Endodermal cell (in vitro differentiated cells): Measurements from ENCODE around the gene SLC39A9. TPM values are rescaled to one million over a fixed set of nuclear protein-coding genes. Genes with fewer than 3 reads are reported as not detected.

Experiments
- DNase-seq: peaks from one replicate; pipeline ENCODE4 v3.0.0-alpha.2; 2017
- H3K27ac ChIP-seq: 2 replicates; pipeline ENCODE4 v1.5.1; 2013; ENCODE audit warnings: mild to moderate bottlenecking, low read depth, low read length, moderate library complexity
- H3K27me3 ChIP-seq: 2 replicates; pipeline ENCODE4 v1.6.1; 2013; ENCODE audit warnings: mild to moderate bottlenecking, low read length, moderate library complexity; ENCODE audit not compliant: insufficient read depth, control insufficient read depth, poor library complexity, severe bottlenecking
- H3K36me3 ChIP-seq: 2 replicates; pipeline ENCODE4 v1.7.0; 2013; ENCODE audit warnings: mild to moderate bottlenecking, low read length, moderate library complexity; ENCODE audit not compliant: control insufficient read depth, insufficient read depth
- H3K4me1 ChIP-seq: one replicate; pipeline ENCODE4 v1.7.0; 2013; ENCODE audit warnings: low read length; ENCODE audit not compliant: control insufficient read depth, insufficient read depth
- H3K4me3 ChIP-seq: 2 replicates; pipeline ENCODE4 v1.5.1; 2013; ENCODE audit warnings: mild to moderate bottlenecking, low read length, moderate library complexity
- H3K9ac ChIP-seq: 2 replicates; pipeline ENCODE4 v1.6.1; 2013; ENCODE audit warnings: mild to moderate bottlenecking, low read length, moderate library complexity; ENCODE audit not compliant: poor library complexity, severe bottlenecking; ENCODE audit errors: extremely low read depth
- H3K9me3 ChIP-seq: 2 replicates; pipeline ENCODE4 v1.6.1; 2013; ENCODE audit warnings: mild to moderate bottlenecking, low read length, moderate library complexity; ENCODE audit not compliant: control insufficient read depth
- H3K27ac Mint-ChIP-seq: 2 replicates; pipeline ENCODE4 v1.8.0; 2020; ENCODE audit warnings: mixed read lengths
- H3K27me3 Mint-ChIP-seq: 2 replicates; pipeline ENCODE4 v1.8.0; 2021; ENCODE audit warnings: mild to moderate bottlenecking, mixed read lengths; ENCODE audit not compliant: insufficient read depth
- H3K36me3 Mint-ChIP-seq: 2 replicates; pipeline ENCODE4 v1.8.0; 2020; ENCODE audit warnings: low read depth, mixed read lengths
- H3K4me1 Mint-ChIP-seq: 2 replicates; pipeline ENCODE4 v1.8.0; 2020; ENCODE audit warnings: mixed read lengths
- H3K4me3 Mint-ChIP-seq: 2 replicates; pipeline ENCODE4 v1.8.0; 2020; ENCODE audit warnings: mild to moderate bottlenecking, moderate library complexity, mixed read lengths
- H3K9me3 Mint-ChIP-seq: 2 replicates; pipeline ENCODE4 v1.8.0; 2020; ENCODE audit warnings: mild to moderate bottlenecking, mixed read lengths
- CTCF ChIP-seq: fragments of 200-600 bp; sonication (generic); conservative IDR thresholded peaks from 2 replicates; pipeline ENCODE4 v1.5.0; 2021; ENCODE audit warnings: antibody characterized with exemption, mild to moderate bottlenecking
- WGBS, 2 experiments: methylation state at CpG; one replicate each; pipeline versions ENCODE4 v1.1.5 to v1.1.7; 2013; ENCODE audit warnings: missing lambda C conversion rate in 2 of 2, mixed read lengths in 1 of 2; ENCODE audit not compliant: insufficient coverage in 1 of 2, insufficient read length in 1 of 2; 5-methylcytosine and 5-hydroxymethylcytosine counted together
- total RNA-seq, 2 donors: library from RNA; stranded (reverse); fragmentation: NEBNext Ultra II Directional in 1 of 2; extraction: Animal tissue kit (Norgen Biotek cat#: 25700) in 1 of 2; gene quantifications; 2 replicates in 1 of 2; 3 replicates in 1 of 2; pipeline ENCODE4 v1.2.1, GENCODE V29; 2021

The SLC39A9 gene
- total RNA-seq, 2 donors from 2014 or later: 40.8 to 53.8 TPM

GRCh38 chr14:69363964-69364363 lies 34.5 kb upstream of the SLC39A9 start:
- Histone ChIP-seq H3K4me3 (no peak overlapping the region), H3K9me3 (no peaks in the 10 kb centered on the region), H3K9ac (no peak overlapping the region), H3K27me3 (no peaks in the 10 kb centered on the region), H3K27ac (no peak overlapping the region), H3K36me3 (no peaks in the 10 kb centered on the region), H3K4me1 (no peaks in the 10 kb centered on the region)
- DNase-seq: no peak
- Mint-ChIP-seq H3K27ac (no peak overlapping the region), H3K27me3 (no peaks in the 10 kb centered on the region), H3K36me3 (no peaks in the 10 kb centered on the region), H3K4me3 (no peak overlapping the region), H3K4me1 (peaks cover 2% of the 10 kb centered on the region), H3K9me3 (no peaks in the 10 kb centered on the region)
- 82 to 90% methylated on average over 2 to 4 of the region's 4 CpGs for WGBS, 2 experiments
- TF ChIP-seq CTCF: no peak

- H3K36me3 Mint-ChIP-seq: no peaks in the 10 kb centered on the region
- H3K27me3 ChIP-seq: no peaks in the 10 kb centered on the region
- H3K36me3 ChIP-seq: no peaks in the 10 kb centered on the region
- no peak overlapping the region for H3K27ac Mint-ChIP-seq
- no peaks in the 10 kb centered on the region for H3K4me1 Mint-ChIP-seq
- no peak overlapping the region for H3K4me3 ChIP-seq
- H3K27me3 Mint-ChIP-seq: no peaks in the 10 kb centered on the region
- TF ChIP-seq CTCF: no peak
- H3K4me1 ChIP-seq: no peaks in the 10 kb centered on the region
- H3K9me3 ChIP-seq: no peaks in the 10 kb centered on the region
- no peak overlapping the region for H3K9ac ChIP-seq
- DNase-seq: no peak
- no peak overlapping the region for H3K4me3 Mint-ChIP-seq
- WGBS, 2 experiments: 86 to 88% methylated on average over 2 of the region's 2 CpGs
- no peak overlapping the region for H3K27ac ChIP-seq
- no peaks in the 10 kb centered on the region for H3K9me3 Mint-ChIP-seq
These were observed 34.1 kb upstream of the SLC39A9 start for GRCh38 chr14:69364378-69364777.

- DNase-seq: no peak
- H3K4me3 ChIP-seq: no peak overlapping the region
- H3K4me1 ChIP-seq: no peaks in the 10 kb centered on the region
- H3K27me3 ChIP-seq: no peaks in the 10 kb centered on the region
- TF ChIP-seq CTCF: no peak
- Mint-ChIP-seq H3K9me3 (no peaks in the 10 kb centered on the region), H3K4me1 (peaks cover 2% of the 10 kb centered on the region), H3K4me3 (no peak overlapping the region), H3K27ac (no peak overlapping the region), H3K27me3 (no peaks in the 10 kb centered on the region), H3K36me3 (no peaks in the 10 kb centered on the region)
- no peak overlapping the region for H3K9ac ChIP-seq
- 83 to 84% methylated on average over 3 of the region's 3 CpGs for WGBS, 2 experiments
- no peaks in the 10 kb centered on the region for H3K36me3 ChIP-seq
- H3K27ac ChIP-seq: no peak overlapping the region
- H3K9me3 ChIP-seq: no peaks in the 10 kb centered on the region
These were observed 32.4 kb upstream of the SLC39A9 start for GRCh38 chr14:69366069-69366468.
